Right renal cortex interstitium (tissue), 3 donors: Measurements from ENCODE around the gene TRIM50. TPM values are rescaled to one million over a fixed set of nuclear protein-coding genes. Genes with fewer than 3 reads are reported as not detected.
"Not testable (repeated sequence)": the region's sequence is repeated elsewhere in the genome, so short reads cannot be mapped to it uniquely, and the experiment has no call there.

Source experiments
- DNase-seq, 3 donors: peaks; one replicate each; pipeline ENCODE4 v3.0.0-alpha.2; 2013; ENCODE audit warnings: low read depth in 3 of 3, low spot score in 2 of 3
- polyA plus RNA-seq, 3 donors: library from polyadenylated mRNA; unstranded; fragments of 120-200 nt; gene quantifications; one replicate each; pipeline ENCODE4 v1.2.1, GENCODE V29; 2013; ENCODE audit not compliant: insufficient read length in 3 of 3

Gene TRIM50
- polyA plus RNA-seq, result under 1 TPM; 0.15 to 0.21 (median 0.21) TPM

GRCh38 chr7:73327922-73328321 lies at the start of gene TRIM50, which contains the start of gene FKBP6:
TSS of gene TRIM50 (minus strand) at chr7:73328082. CDS start at chr7:73324787, 3,295 bp downstream.
TSS of gene FKBP6 (plus strand) at chr7:73328161. CDS start at chr7:73328429, 268 bp downstream.
- not testable (repeated sequence) for DNase-seq

DNA sequence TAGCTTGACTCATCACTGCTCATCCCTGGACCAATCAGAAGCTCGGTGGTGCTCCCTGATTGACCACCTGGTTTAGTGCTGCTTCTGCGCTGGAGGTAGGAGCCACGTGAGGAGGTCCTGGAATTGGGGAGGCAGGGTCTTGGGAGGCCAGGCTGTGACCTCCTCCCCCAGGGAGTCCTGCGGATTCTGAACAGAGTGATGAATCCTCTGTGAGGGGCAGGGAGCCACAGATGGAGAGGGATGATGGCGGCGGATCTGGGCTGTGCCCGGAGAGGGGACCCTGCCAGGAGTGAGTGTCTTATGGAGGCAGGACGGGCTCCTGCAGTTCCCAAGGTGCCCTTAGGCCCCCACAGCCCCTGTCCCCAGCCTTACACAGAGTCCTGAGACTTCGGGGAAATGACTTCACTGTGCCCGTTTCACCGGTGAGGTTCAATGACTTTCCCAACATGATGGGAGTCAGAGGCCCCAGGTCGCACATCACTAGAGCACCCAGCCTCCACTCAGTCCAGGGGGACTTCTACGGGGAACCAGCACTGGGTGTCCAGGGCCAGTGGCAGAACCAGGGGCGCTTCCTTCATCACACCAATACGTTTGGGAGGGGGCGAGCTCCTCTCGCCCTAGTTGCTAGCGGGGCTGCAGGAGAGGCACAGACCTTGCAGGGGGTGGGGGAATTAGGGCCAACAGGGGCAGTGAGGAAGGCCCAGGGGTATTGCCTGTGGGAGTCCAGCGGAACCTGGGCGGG lies 49.0 kb upstream of the TRIM50 start:
- no peak for DNase-seq

- DNase-seq, result not testable (repeated sequence)
Observed at GRCh38 chr7:73376262-73376661, 48.4 kb upstream of the TRIM50 start.

DNA sequence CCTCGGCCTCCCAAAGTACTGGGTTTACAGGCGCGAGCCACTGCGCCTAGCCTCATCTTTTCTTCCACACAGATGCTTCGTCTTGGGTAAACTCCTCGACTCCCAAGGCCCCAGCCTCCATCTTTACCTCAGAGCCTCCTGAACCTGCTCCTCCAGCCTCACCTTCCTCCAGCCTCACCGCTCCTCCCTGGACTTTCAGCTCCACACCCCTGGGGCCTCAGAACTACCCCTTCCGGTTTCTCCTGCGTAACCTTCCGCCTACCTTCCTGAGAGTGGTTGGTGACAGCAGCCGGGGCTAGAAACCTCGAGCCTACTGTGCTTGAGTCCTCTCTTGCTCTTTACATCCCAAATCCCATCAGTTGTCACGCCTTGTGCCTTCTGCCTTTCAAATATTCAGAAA lies 45.9 kb upstream of the TRIM50 start:
- DNase-seq, result no peak

GRCh38 chr7:73369622-73370021 lies 41.7 kb upstream of the TRIM50 start:
- no peak for DNase-seq

- DNase-seq, result no peak
Observed at GRCh38 chr7:73369009-73369408, 41.1 kb upstream of the TRIM50 start.

DNA sequence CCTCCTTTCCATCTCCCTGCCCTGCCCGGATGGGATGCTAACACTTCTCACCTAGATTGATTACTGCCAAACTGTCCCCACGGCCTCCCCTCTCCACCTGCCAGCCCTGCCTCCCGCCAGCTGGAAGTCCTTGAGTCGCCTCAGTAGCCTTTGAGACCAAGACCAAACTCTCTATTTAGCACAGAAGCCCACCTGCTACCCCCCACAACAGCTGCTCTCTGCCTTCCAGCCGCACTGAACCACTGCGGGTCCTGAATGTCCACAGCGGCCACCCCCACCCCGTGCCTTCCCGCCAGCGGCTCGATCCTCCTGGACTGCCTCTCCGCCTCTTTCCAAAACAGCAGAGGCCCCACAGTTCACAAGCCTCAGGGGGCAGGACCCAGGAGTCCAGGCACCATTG lies 39.1 kb upstream of the TRIM50 start:
- no peak for DNase-seq

GRCh38 chr7:73366127-73366526 lies 38.2 kb upstream of the TRIM50 start:
- no peak for DNase-seq

DNA sequence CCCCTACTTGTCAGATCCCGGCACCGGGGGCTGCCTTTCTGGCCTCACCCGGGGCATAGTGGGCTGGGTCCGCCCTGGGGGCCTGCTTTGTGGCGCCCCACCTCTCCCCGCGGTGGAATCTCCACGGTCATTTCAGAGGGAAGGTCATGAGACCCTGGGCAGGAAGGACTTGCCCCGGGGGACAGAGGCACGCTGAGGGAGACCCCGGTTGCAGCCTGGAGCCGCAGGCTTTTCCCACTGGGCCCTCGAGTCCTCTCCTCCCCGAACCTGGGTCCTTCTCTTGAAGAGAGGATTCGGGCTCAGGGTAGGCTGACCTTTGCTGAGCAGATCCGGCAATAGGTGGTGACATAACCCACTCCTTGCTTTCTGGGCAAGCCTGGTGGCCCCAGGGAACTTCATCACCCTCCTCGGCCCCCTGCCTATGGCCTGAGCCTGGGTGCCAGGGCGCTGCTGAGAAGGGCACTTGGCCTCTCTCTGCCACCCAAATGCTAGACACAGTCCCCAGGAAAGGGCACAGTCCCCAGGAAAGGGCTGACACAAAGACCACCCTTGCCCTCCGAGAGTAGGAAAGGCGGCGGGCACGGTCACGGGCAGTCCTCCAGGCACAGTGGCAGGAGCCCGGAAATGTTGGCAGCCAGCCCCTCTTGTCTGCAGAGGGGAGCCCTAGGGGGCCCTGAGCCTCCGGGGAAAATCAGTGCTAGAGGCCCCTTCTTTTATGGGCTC lies 36.3 kb upstream of the TRIM50 start:
- DNase-seq, result no peak

DNA sequence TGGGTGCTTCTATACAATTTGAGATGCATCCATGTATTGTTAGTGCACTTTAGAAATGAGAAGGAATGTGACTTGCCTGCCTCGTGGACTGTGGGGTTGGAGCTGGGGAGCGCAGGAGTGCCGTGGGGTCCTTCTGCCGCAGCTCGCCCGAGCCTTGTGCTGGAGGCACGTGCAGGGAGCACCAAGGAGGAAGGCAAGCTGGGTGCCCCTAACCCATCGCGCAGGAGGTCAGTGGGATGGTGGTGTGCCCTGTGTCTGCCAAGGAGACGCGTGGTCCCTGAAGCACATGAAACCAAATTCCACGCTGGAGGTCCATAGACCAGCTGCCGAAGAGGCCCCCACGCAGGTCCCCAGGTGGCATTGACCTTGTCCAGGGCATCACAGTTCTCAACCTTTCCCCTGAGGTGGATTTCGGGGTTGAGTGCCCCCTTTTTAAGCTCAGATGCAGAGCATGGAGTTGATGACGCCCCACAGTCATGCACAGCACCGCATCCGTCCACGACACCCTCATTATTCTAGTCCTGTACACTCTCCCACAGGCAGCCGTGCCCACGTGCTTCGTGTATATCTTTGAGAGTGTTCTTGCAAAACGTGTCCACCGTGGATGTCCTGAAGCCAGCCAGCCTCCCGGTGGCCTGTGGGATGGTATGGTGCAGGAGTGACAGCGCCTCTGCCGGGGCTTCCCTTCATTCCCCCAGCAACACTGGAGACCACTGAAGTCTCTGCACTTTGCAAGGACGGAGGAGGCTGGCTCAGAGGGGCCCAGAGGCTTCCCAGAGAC lies 35.5 kb upstream of the TRIM50 start:
- DNase-seq, result no peak

DNA sequence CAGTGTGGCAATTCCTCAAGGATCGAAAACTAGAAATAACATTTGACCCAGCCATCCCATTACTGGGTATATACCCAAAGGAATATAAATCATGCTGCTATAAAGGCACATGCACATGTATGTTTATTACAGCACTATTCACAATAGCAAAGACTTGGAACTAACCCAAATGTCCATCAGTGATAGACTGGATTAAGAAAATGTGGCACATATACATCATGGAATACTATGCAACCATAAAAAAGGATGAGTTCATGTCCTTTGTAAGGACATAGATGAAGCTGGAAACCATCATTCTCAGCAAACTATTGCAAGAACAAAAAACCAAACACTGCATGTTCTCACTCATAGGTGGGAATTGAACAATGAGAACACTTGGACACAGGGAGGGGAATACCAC lies 32.7 kb upstream of the TRIM50 start:
- not testable (repeated sequence) for DNase-seq

- DNase-seq, result no peak
Observed at GRCh38 chr7:73359746-73360375, 32.0 kb upstream of the TRIM50 start.

GRCh38 chr7:73359306-73359705 lies 31.4 kb upstream of the TRIM50 start:
- no peak for DNase-seq

- no peak for DNase-seq
Observed at GRCh38 chr7:73358590-73359275, 30.9 kb upstream of the TRIM50 start.

DNA sequence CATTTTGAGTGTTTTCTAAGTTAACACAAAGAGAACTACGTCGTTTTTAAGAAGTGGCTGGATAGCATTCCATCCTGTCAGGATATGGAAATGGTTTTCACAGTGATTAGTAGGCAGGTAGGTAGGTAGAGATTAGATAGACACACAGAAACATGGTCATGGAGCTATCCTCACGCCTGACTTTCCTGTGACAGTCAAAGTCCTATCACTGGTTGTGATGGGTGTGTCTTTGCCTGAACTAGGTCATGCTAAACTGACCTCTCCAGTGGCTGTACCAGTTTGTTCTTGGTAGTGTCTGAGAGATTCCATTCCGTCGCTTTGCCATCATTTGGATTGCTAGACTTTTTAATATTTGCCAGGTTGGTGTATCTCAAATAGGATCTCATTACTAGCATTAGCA lies 28.3 kb upstream of the TRIM50 start:
- DNase-seq, result no peak

DNA sequence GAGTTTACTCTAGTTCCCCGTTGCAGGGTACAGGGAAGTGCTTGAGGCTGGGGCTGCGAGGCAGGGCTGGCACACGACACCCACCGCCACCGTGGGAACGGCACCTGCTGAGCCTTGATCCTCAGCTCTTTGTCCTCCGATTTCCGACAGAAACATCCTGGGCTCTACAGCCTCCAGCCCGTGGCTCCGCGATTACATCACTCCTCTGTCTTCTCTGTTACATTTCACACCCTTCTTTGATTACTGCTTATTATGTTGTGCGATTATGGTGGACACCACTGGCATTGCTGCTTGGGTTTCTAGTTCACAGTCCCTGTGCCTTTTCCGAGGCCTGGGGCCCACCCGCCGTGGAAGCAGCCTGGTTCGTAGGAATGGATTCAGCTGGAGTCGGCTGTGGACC lies 26.9 kb upstream of the TRIM50 start:
- DNase-seq, result no peak

DNA sequence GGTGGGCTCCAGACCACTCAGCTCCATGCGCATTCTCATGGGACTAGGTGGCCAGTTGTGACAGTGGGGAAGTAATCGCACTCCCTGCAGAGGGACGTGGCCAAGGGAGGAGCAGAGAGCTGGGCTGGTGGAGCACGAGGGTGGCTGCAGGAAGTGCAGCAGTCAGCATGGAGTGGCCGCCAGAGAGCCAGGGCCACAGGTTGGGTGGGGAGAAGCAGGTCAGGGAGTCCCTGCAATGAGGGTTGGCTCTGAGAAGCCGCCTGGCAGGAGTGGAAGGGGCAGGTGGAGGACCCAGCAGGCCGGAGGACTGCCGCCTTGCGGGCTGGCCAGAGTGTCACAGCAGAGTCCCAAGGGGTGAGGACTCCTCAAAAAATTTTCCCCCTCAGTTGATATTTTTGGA lies 26.3 kb upstream of the TRIM50 start:
- no peak for DNase-seq

DNA sequence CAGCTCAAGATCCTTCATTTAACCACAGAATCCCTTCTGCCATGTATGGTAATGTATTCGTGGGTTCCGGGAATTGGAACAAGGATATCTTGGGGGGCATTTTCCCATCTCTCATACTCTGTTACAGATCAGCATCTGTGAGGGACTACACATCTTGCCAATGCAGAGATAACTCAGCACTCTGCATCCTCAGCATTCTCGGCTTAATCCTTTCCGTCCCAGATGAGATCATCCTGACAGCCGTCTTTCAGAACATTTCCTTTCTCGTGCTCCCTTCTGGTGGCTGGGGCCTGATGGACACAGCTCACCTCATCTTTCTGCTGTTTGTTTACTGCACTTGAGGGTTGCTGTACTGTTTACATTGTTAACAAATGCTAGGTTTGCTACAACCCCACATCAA lies 25.4 kb upstream of the TRIM50 start:
- no peak for DNase-seq

DNA sequence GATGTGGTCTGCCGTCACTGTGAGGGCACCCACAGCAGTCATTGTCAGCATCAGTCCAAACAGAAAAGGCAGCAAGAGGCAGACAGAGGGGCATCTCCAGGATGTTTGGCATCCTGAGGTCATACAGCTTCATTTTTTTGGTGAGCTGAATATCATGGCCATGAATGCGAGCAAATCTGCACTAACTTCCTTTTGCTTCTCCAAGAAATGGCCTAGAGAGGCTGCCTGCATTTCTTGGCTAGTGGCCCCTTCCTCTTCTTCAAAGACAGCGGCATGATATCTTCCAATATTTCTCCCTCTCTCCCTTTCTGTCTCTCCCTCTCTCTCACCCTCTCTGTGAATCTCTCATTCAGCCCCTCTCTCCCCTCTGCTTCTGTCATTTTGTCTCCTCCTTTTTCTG lies 24.9 kb upstream of the TRIM50 start:
- DNase-seq, result no peak

DNA sequence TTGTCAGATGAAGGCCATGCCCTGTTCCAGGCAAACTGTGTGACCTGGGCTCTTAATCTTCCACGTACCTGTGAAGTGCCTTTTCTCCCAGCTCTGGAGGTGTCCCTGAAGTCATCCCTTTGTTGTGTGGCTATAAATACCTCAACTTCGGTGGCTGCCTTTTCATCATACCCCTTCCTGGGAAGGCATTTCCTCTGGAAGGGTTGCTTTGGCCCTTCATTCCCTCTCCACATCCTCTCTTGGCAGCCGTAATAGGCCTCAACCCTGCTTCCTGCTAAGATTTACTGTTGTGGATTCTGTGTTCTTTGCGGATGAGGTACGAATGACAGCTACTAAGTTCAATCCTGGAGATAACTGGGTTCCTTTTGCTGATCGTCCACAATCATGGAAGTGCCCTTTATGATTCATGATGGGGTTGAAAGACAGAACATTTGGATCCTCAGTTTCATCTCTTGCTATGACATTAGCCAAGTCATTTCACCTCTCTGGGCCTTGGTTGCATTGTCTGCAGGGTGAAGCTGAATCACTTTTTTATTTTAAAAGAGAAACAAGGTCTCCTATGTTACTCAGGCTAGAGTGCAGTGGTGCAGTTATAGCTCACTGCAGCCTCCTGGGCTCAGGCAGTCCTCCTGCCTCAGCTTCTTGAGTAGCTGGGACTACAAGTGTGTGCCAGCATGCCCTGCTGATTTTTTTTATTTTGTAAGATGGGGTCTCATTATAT lies 23.7 kb upstream of the TRIM50 start:
- DNase-seq, result no peak
